ENCODE results near the gene MSL2.
A peak's percentile ranks its signal among the peaks of the same experiment; 100 is the strongest.
"Not testable (repeated sequence)": the region's sequence is repeated elsewhere in the genome, so short reads cannot be mapped to it uniquely, and the experiment has no call there.

The MSL2 gene

GRCh38 chr3:136141891-136142290, 54.2 kb downstream of the MSL2 start:
- DNase-seq = no peak

DNA sequence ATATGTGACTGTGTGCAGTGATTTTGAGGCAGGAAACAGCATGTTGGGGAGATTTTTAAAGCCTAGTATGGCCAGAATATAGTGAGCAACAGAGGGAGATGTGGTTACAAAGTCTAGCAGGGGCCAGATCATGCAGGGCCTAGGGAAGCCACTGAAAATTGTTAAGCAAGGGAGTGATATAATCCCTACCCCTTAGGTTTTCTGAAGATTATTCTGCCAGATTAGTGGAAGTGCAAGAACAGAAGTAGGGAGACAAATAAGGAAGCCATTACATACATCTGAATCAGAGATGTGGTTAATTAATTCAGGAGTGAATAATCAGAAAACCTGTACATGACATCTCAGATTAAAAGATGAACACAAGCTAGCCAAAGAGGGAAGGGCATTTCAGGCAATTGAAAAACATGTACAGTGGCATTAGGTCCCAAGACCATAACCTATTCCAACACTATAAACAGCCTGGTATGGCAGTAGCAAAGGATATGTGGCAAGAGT, 54.8 kb downstream of the MSL2 start:
- DNase-seq = no peak

- no peak for DNase-seq
These were observed 59.7 kb downstream of the MSL2 start for GRCh38 chr3:136136454-136136853.

- DNase-seq = peak in 1 of 2 experiments; percentile 31
These were observed 60.9 kb downstream of the MSL2 start for GRCh38 chr3:136135039-136135802.

DNA sequence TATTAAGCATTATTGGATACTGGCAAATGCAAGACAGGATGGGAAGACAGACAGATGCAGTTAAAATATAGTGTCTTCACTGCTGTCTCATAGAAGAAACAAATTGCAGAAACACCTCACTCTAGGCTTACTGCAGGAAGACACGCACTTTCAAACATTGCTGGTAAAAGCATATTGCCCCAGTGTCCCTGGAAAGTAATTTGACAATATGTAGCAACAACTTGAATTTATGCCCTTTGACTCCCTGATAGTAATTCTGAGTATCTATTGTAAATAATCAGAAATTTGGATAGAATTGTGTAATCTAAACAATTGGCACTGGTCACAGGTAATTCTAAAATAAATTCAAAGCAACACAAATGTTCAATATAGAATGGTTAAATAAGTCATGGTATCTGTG, 62.0 kb downstream of the MSL2 start:
- DNase-seq = no peak

DNA sequence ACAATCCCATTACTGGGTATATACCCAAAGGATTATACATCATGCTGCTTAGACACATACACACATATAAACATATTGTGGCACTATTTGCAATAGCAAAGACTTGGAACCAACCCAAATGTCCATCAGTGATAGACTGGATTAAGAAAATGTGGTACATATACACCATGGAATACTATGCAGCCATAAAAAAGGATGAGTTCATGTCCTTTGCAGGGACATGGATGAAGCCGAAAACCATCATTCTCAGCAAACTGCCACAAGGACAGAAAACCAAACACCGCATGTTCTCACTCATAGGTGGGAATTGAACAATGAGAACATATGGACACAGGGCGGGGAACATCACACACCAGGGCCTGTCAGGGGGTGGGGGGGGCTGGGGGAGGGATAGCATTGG, 64.5 kb downstream of the MSL2 start:
- not testable (repeated sequence) for DNase-seq

DNA sequence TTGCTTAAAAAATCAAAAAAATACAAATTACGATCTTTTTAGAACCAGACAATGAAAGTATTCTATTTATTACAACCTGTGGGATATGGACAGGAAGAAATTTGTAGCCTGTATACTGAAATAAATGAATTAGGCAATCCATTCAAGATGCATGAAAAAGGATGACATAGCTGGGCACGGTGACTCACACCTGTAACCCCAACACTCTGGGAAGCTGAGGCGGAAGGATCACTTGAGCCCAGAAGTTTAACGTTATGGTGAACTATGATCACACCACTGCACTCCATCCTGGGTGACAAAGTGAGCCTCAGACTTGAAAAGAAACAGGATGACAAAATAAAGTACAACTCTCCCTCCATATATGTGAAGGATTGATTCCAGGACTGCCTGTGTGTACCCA, 74.1 kb downstream of the MSL2 start:
- DNase-seq = no peak

- no peak for DNase-seq
These were observed 75.5 kb downstream of the MSL2 start for GRCh38 chr3:136120373-136121348.

GRCh38 chr3:136119783-136120182, 76.4 kb downstream of the MSL2 start:
- DNase-seq = not testable (repeated sequence)

DNA sequence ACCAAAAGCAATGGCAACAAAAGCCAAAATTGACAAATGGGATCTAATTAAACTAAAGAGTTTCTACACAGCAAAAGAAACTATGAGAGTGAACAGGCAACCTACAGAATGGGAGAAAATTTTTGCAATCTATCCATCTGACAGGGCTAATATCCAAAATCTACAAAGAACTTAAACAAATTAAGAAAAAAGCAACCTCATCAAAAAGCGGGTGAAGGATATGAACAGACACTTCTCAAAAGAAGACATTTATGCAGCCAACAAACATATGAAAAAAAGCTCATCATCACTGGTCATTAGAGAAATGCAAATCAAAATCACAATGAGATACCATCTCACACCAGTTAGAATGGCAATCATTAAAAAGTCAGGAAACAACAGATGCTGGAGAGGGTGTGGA, 76.8 kb downstream of the MSL2 start:
- DNase-seq = not testable (repeated sequence)

DNA sequence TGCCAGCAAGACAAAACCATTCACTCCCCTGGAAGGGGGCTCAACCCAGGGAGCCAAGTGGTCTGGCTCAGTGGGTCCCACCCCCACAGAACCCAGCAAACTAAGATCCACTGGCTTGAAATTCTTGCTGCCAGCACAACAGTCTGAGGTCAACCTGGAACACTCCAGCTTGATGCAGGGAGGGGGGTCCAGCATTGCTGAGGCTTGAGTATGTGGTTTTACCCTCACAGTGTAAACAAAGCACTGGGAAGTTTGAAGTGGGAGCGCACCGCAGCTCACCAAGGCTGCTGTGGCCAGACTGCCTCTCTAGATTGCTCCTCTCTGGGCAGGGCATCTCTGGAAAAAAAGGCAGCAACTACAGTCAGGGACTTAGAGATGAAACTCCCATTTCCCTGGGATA, 81.7 kb downstream of the MSL2 start:
- peak in 1 of 2 experiments; percentile 38 for DNase-seq

DNA sequence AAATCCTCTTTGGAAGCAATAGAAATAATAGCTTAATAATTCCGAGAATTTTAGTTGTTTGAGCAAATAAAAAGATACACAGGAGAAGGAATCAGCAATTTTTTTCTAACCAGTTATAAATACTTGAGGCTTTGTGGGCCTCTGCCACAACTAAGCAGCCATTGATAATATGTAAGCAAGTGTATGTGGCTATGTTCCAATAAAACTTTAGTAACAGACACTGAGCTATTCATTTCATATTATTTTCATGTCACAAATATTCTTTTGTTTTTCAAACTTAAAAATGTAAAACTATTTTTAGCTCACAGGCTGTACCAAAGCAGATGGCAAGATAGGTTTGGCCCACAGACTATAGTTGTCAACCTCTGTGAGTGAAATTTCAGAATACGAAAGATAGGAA, 85.7 kb downstream of the MSL2 start:
- DNase-seq = no peak

- no peak for DNase-seq
These were observed 86.6 kb downstream of the MSL2 start for GRCh38 chr3:136109499-136109898.

DNA sequence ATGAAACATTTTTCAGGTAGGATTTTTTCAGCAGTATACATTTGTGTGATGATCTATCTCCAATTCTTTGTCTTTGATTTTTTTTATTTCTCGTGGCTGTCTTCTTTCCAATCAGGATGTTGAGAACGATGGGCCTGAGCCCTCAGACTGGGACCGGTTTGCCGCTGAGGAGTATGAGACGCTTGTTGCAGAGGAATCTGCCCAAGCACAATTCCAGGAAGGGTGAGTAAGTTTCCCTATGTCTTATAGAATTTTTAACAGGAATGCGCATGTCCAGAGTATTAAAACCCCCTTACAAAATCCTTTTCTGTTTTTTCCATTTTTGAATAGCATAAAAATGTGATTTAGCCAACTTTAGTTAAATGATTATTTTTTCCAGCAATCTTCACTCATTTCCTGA, 90.0 kb downstream of the MSL2 start:
- no peak for DNase-seq

DNA sequence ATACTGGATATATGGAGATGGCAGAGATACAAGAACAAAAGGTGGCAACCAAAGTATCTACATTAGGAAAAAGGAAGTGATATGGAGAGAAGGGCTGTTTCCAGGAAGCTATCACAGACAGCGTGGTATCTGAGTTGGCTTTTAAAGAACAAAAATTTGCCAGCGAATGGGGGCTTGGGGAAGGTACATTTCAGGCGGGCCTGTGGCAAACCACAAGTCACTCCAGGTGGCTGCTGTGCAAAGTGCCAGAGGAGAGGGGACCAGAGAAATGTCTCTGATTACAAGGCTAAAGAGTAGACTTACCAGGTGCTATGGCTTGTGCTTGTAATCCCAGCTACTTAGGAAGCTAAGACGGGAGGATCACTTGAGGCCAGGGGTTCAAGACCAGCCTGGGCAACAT, 91.1 kb downstream of the MSL2 start:
- DNase-seq = no peak
